HepG2 (cell line): ENCODE data around the gene FAM171A2. TPM values are rescaled to one million over a fixed set of nuclear protein-coding genes. Genes with fewer than 3 reads are reported as not detected.

Experiments used
- ASH2L ChIP-seq: fragments of 300-600, 200-600 bp; sonication (generic); IDR thresholded peaks from 2 replicates; pipeline ENCODE4 v1.7.0; 2017; ENCODE audit warnings: low read depth, mild to moderate bottlenecking, moderate library complexity, mixed read lengths, low read length; ENCODE audit not compliant: insufficient read length
- EED ChIP-seq: sonication (generic); formaldehyde crosslinking; IDR thresholded peaks from 2 replicates; pipeline ENCODE4 v1.5.0; 2020; ENCODE audit warnings: mild to moderate bottlenecking, missing genetic modification reagents
- ESRRA ChIP-seq: sonication (generic); formaldehyde crosslinking; IDR thresholded peaks from 2 replicates; pipeline ENCODE4 v1.5.1; 2020; ENCODE audit warnings: mild to moderate bottlenecking, low read depth, missing genetic modification reagents
- EZH2 ChIP-seq: conservative IDR thresholded peaks from 2 replicates; pipeline ENCODE4 v1.6.1; 2012; ENCODE audit warnings: mild to moderate bottlenecking, low read depth, low read length, moderate library complexity
- FOXJ3 ChIP-seq: sonication (generic); formaldehyde crosslinking; IDR thresholded peaks from 2 replicates; pipeline ENCODE4 v1.4.0; 2020; ENCODE audit warnings: missing genetic modification reagents, mild to moderate bottlenecking, borderline replicate concordance
- HNRNPL ChIP-seq: fragments of 200-400 bp; formaldehyde crosslinking; IDR thresholded peaks from 2 replicates; pipeline ENCODE4 v1.6.1; 2017; ENCODE audit warnings: mild to moderate bottlenecking, low read depth, low read length
- HNRNPUL1 ChIP-seq: fragments of 200-400 bp; formaldehyde crosslinking; IDR thresholded peaks from 2 replicates; pipeline ENCODE4 v1.6.1; 2017; ENCODE audit warnings: low read depth, mild to moderate bottlenecking, low read length, moderate library complexity
- KLF12 ChIP-seq: sonication (generic); formaldehyde crosslinking; IDR thresholded peaks from 2 replicates; pipeline ENCODE4 v1.4.0; 2020; ENCODE audit warnings: missing genetic modification reagents, borderline replicate concordance
- MBD4 ChIP-seq: IDR thresholded peaks from 2 replicates; pipeline ENCODE4 v1.6.1; 2012; ENCODE audit warnings: low read length, inconsistent platforms, borderline replicate concordance
- SETDB1 ChIP-seq: sonication (generic); formaldehyde crosslinking; IDR thresholded peaks from 2 replicates; pipeline ENCODE4 v1.5.1; 2020; ENCODE audit warnings: missing genetic modification reagents, mild to moderate bottlenecking, borderline replicate concordance
- SP140L ChIP-seq: sonication (generic); formaldehyde crosslinking; IDR thresholded peaks from 2 replicates; pipeline ENCODE4 v1.4.0; 2020; ENCODE audit warnings: missing genetic modification reagents, borderline replicate concordance
- SRF ChIP-seq: IDR thresholded peaks from 2 replicates; pipeline ENCODE4 v1.6.1; 2011; ENCODE audit warnings: mild to moderate bottlenecking, low read depth, low read length, moderate library complexity
- TCF12 ChIP-seq, 2 experiments: fragments of 450-650 bp in 1 of 2; sonication (generic) in 1 of 2; formaldehyde crosslinking in 1 of 2; IDR thresholded peaks; 2 replicates each; pipeline versions ENCODE4 v1.6.1 to v1.8.0; 2017 to 2022; ENCODE audit warnings: antibody characterized with exemption in 1 of 2, mild to moderate bottlenecking in 1 of 2, missing genetic modification reagents in 1 of 2, moderate library complexity in 1 of 2
- ZNF891 ChIP-seq: sonication (generic); formaldehyde crosslinking; IDR thresholded peaks from 2 replicates; pipeline ENCODE4 v1.5.0; 2020; ENCODE audit warnings: mild to moderate bottlenecking, missing genetic modification reagents
- polyA plus RNA-seq, 8 experiments: library from polyadenylated mRNA; depleted of rRNA in 3 of 8; stranded (reverse) in 7 of 8; unstranded in 1 of 8; fragments of >200 nt; fragmentation: Illumina TruSeq in 4 of 8; extraction: Trizol in 4 of 8; gene quantifications; 2 replicates each; pipeline versions ENCODE4 v1.2.1 to v1.2.3, GENCODE V29; 2011 to 2016; ENCODE audit warnings: low read depth in 4 of 8, missing spikeins in 1 of 8, mixed read lengths in 1 of 8; ENCODE audit not compliant: insufficient read depth in 1 of 8
- total RNA-seq, 5 experiments: library from RNA; depleted of rRNA; stranded (reverse); fragments of >200 nt; fragmentation: Illumina TruSeq; extraction: Trizol; gene quantifications; 2 replicates each; pipeline ENCODE4 v1.2.3, GENCODE V29; 2016; ENCODE audit warnings: low read depth in 1 of 5
- TF ChIP-seq, protein P1 (sequence below): sonication (generic); formaldehyde crosslinking; IDR thresholded peaks from 2 replicates; pipeline ENCODE4 v1.5.1; 2020; ENCODE audit warnings: mild to moderate bottlenecking, missing genetic modification reagents, moderate library complexity
- TF ChIP-seq, protein P2 (sequence below): IDR thresholded peaks from 2 replicates; pipeline ENCODE4 v1.6.1; 2016; ENCODE audit warnings: mild to moderate bottlenecking, missing biosample characterization, missing genetic modification reagents
- TF ChIP-seq, protein P3 (sequence below): sonication (generic); formaldehyde crosslinking; IDR thresholded peaks from 2 replicates; pipeline ENCODE4 v1.5.0; 2020; ENCODE audit warnings: missing genetic modification reagents
- TF ChIP-seq, protein P4 (sequence below): sonication (generic); formaldehyde crosslinking; IDR thresholded peaks from 2 replicates; pipeline ENCODE4 v1.4.0; 2020; ENCODE audit warnings: mild to moderate bottlenecking, low read depth, missing genetic modification reagents
- TF ChIP-seq, protein P5 (sequence below), 2 experiments: fragments of 450-650 bp in 1 of 2; sonication (generic) in 1 of 2; formaldehyde crosslinking; IDR thresholded peaks; 2 replicates each; pipeline versions ENCODE4 v1.5.0 to v1.8.0; 2020 to 2022; ENCODE audit warnings: mild to moderate bottlenecking in 1 of 2, missing genetic modification reagents in 1 of 2

FAM171A2 gene
- total and polyA plus RNA-seq, 2 of the 13 experiments (the other 11 are each of a cell fraction or from before 2014, with no cell fraction given) = 1.8 to 3.6 TPM

DNA sequence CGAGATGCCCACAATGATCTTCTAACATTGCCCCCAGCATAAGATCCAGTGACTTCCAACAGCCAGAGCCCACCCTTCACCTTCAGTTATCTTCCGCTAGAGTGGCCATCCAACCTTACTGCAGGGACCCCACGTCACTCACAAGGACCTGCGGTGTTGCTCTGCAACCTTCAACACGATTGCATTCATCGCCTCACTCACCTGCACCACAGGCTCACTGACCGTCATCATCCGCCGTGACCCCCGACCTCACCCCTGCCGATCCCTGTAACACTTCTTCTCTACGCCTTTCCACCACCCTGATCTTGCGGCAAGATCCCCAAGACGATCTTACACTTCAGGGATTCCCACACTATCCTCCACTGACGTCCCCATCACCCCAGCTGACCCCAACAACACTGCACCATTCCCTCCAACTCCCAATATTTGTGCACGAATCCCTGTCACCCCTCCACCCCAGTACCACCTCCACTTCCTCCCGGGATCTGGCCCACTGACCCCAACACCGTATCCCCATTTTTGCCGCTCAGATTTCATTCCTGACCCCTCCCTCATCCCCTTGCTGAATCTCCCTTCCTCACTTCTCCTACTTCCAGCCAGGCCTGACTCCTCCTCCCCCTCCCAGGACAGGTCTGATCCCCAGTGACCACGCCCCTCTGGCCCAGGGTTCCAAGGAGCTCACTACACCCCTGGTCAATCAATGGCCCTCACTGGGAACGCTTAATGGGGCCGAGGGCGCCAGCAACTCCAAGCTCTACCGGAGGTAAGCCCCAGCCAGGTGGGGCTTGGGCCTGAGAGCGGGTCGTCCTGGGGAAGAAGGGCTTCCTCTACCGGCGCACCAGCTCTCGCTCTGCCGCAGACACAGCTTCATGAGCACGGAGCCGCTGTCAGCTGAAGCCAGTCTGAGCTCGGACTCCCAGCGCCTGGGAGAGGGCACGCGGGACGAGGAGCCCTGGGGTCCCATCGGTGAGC is 47.6 kb downstream of the FAM171A2 start (continued):
- TF ChIP-seq, protein P1, sequence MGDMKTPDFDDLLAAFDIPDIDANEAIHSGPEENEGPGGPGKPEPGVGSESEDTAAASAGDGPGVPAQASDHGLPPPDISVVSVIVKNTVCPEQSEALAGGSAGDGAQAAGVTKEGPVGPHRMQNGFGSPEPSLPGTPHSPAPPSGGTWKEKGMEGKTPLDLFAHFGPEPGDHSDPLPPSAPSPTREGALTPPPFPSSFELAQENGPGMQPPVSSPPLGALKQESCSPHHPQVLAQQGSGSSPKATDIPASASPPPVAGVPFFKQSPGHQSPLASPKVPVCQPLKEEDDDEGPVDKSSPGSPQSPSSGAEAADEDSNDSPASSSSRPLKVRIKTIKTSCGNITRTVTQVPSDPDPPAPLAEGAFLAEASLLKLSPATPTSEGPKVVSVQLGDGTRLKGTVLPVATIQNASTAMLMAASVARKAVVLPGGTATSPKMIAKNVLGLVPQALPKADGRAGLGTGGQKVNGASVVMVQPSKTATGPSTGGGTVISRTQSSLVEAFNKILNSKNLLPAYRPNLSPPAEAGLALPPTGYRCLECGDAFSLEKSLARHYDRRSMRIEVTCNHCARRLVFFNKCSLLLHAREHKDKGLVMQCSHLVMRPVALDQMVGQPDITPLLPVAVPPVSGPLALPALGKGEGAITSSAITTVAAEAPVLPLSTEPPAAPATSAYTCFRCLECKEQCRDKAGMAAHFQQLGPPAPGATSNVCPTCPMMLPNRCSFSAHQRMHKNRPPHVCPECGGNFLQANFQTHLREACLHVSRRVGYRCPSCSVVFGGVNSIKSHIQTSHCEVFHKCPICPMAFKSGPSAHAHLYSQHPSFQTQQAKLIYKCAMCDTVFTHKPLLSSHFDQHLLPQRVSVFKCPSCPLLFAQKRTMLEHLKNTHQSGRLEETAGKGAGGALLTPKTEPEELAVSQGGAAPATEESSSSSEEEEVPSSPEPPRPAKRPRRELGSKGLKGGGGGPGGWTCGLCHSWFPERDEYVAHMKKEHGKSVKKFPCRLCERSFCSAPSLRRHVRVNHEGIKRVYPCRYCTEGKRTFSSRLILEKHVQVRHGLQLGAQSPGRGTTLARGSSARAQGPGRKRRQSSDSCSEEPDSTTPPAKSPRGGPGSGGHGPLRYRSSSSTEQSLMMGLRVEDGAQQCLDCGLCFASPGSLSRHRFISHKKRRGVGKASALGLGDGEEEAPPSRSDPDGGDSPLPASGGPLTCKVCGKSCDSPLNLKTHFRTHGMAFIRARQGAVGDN = peak; percentile 45
- TF ChIP-seq ASH2L (no peak), TCF12 (IDR thresholded peaks at IDR 0.05) (no peak), TCF12 (CRISPR knock-in tag; IDR thresholded peaks at IDR 0.05) (no peak), ZNF891 (CRISPR knock-in tag) (0 out of 2 replicates have a peak, but pooled peaks have one; percentile 46), SP140L (CRISPR knock-in tag) (no peak), SETDB1 (no peak), ESRRA (CRISPR knock-in tag) (no peak), KLF12 (CRISPR knock-in tag) (no peak), EZH2 (peak; percentile 73), EED (CRISPR knock-in tag) (no peak), MBD4 (no peak), FOXJ3 (CRISPR knock-in tag) (no peak), SRF (no peak), HNRNPUL1 (no peak), HNRNPL (no peak)
- TF ChIP-seq, protein P2, sequence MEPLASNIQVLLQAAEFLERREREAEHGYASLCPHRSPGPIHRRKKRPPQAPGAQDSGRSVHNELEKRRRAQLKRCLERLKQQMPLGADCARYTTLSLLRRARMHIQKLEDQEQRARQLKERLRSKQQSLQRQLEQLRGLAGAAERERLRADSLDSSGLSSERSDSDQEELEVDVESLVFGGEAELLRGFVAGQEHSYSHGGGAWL = no peak
- TF ChIP-seq, protein P3, sequence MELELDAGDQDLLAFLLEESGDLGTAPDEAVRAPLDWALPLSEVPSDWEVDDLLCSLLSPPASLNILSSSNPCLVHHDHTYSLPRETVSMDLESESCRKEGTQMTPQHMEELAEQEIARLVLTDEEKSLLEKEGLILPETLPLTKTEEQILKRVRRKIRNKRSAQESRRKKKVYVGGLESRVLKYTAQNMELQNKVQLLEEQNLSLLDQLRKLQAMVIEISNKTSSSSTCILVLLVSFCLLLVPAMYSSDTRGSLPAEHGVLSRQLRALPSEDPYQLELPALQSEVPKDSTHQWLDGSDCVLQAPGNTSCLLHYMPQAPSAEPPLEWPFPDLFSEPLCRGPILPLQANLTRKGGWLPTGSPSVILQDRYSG (CRISPR knock-in tag) = no peak
- TF ChIP-seq, protein P4, sequence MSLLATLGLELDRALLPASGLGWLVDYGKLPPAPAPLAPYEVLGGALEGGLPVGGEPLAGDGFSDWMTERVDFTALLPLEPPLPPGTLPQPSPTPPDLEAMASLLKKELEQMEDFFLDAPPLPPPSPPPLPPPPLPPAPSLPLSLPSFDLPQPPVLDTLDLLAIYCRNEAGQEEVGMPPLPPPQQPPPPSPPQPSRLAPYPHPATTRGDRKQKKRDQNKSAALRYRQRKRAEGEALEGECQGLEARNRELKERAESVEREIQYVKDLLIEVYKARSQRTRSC (CRISPR knock-in tag) = no peak
- TF ChIP-seq, protein P5, sequence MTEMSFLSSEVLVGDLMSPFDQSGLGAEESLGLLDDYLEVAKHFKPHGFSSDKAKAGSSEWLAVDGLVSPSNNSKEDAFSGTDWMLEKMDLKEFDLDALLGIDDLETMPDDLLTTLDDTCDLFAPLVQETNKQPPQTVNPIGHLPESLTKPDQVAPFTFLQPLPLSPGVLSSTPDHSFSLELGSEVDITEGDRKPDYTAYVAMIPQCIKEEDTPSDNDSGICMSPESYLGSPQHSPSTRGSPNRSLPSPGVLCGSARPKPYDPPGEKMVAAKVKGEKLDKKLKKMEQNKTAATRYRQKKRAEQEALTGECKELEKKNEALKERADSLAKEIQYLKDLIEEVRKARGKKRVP (CRISPR knock-in tag; IDR thresholded peaks at IDR 0.05) = no peak
